ENCODE results near the gene HLA-DQA2. TPM values are rescaled to one million over a fixed set of nuclear protein-coding genes. Genes with fewer than 3 reads are reported as not detected.

HLA-DQA2 gene
- not detected in 2 replicates for total RNA-seq

DNA sequence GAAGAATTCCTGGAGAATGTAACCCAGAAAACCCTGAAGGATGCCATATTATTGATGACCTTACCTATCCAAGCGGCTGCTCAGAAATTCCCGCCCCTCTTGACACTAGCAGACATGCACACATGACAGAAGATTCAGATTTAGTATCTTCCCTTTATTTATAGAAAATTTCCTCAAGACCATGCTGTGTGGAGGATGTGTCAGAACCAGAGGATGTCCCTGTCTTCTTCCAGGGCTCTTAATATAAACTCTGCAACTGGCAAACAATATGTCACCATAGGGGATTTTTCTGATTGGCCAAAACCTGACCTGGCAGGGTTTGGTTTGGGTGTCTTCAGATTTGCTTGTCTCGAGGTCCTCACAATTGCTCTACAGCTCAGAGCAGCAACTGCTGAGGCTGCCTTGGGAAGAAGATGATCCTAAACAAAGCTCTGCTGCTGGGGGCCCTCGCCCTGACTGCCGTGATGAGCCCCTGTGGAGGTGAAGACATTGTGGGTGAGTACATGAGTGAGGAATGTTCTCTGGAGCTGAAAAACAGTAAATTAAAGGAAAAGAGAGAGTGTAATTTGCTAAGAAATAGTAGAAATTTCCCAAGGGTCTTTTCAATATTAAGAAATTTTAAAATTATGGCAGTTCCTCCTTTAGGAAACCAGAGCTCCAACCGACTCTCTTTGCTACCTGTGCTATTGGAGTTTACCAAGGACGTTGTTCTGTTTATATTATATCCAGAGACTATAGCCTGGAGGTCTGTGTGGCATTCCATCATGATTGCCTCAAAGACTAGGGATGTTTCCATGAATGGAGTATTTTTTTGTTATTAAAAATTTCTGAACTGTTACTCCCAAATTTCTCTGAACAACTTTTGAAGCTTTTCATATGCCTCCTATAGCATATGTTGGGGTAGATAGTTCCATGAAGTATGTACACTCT, at the start of gene HLA-DQA2:
TSS of gene HLA-DQA2 (plus strand) at position 361 of the 930 bp plus-strand sequence. CDS start at position 414, 53 bp downstream.

DNA sequence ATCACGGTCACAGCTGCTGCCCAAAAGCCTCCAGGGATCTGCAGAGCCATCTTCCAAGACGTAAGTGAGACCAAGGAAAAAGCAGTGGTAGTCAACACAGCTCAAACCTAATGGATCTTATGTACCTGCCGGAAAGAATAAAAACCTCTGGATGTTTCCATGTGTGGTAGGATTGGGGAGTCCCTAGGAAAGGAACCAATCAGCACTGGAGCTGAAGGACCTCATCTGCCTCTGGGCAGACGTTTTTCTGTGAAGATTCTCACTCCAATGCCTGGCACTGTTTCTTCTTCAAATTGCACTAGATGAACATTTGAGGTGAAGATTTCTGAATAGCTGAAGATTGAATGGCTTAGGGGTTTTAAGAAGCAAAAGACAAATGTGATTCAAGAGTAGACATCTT, 22.2 kb downstream of the HLA-DQA2 start, which contains the start of gene HLA-DQB2:
TSS of gene HLA-DQB2 (minus strand) at position 112 of the 400 bp plus-strand sequence. CDS start at position 50, 62 bp downstream.

Other genes starting within 250 kb of the HLA-DQA2 start
- not detected in 2 replicates for gene HLA-DRB5, start 211.1 kb upstream of the HLA-DQA2 start, total RNA-seq
- gene HLA-DRB1, start 151.5 kb upstream of the HLA-DQA2 start, total RNA-seq: not detected in 2 replicates
- not detected in 2 replicates for gene HLA-DQA1, start 104.0 kb upstream of the HLA-DQA2 start, total RNA-seq
- gene HLA-DQB1, start 74.7 kb upstream of the HLA-DQA2 start, total RNA-seq: not detected in 2 replicates
- not detected in 2 replicates for gene HLA-DQB2, start 22.1 kb downstream of the HLA-DQA2 start, total RNA-seq
- 0.36 TPM in 1 of 2 replicates, not detected in the other for gene HLA-DOB, start 75.6 kb downstream of the HLA-DQA2 start, total RNA-seq
- 4.5 and 10.4 TPM in 2 replicates for gene TAP2, start 97.3 kb downstream of the HLA-DQA2 start, total RNA-seq
- 28.3 and 40.8 TPM in 2 replicates for gene PSMB8, start 102.7 kb downstream of the HLA-DQA2 start, total RNA-seq
- gene TAP1, start 112.3 kb downstream of the HLA-DQA2 start, total RNA-seq: 12.8 and 28.0 TPM in 2 replicates
- 7.9 and 12.5 TPM in 2 replicates for gene PSMB9, start 112.8 kb downstream of the HLA-DQA2 start, total RNA-seq
- gene HLA-DMB, start 199.6 kb downstream of the HLA-DQA2 start, total RNA-seq: not detected in 2 replicates
- gene HLA-DMA, start 211.7 kb downstream of the HLA-DQA2 start, total RNA-seq: 4.5 and 4.9 TPM in 2 replicates
- 93.7 and 100 TPM in 2 replicates for gene BRD2, start 227.2 kb downstream of the HLA-DQA2 start, total RNA-seq